Heart left ventricle (tissue), 16 donors: Measurements from ENCODE around the gene ARMC5. TPM values are rescaled to one million over a fixed set of nuclear protein-coding genes. Genes with fewer than 3 reads are reported as not detected.

Source experiments
- ATAC-seq, 4 donors: fragments of 200-7000 bp; cut with Tn5 transposase; one replicate each; pipeline ENCODE4 v1.9.1; 2020 to 2022; ENCODE audit warnings: moderate library complexity in 4 of 4, mild to moderate bottlenecking in 3 of 4, moderate number of reproducible peaks in 1 of 4
- DNase-seq, 5 donors: peaks; one replicate each; pipeline ENCODE4 v3.0.0-alpha.2; 2020
- H3K27ac ChIP-seq, 12 donors: fragments of 200-600 bp; sonication (generic) in 4 of 12; one replicate each; pipeline versions ENCODE4 v1.5.0 to v1.8.0; 2016 to 2022; ENCODE audit warnings: mild to moderate bottlenecking in 2 of 12
- H3K27me3 ChIP-seq, 9 donors: fragments of 200-600 bp; sonication (generic) in 2 of 9; one replicate each; pipeline versions ENCODE4 v1.5.1 to v1.8.0; 2016 to 2022; ENCODE audit warnings: mild to moderate bottlenecking in 3 of 9
- H3K36me3 ChIP-seq, 9 donors: fragments of 200-600 bp; sonication (generic) in 2 of 9; one replicate each; pipeline versions ENCODE4 v1.5.0 to v1.8.0; 2018 to 2022; ENCODE audit warnings: mild to moderate bottlenecking in 2 of 9
- H3K4me1 ChIP-seq, 12 donors: fragments of 200-600 bp; sonication (generic) in 4 of 12; one replicate each; pipeline versions ENCODE4 v1.5.0 to v1.8.0; 2016 to 2022; ENCODE audit warnings: mild to moderate bottlenecking in 3 of 12
- H3K4me3 ChIP-seq, 12 donors: fragments of 200-600 bp; sonication (generic) in 4 of 12; one replicate each; pipeline versions ENCODE4 v1.5.0 to v1.8.0; 2017 to 2022; ENCODE audit warnings: mild to moderate bottlenecking in 9 of 12, moderate library complexity in 4 of 12
- H3K9me3 ChIP-seq, 12 donors: fragments of 200-600 bp; sonication (generic) in 4 of 12; one replicate each; pipeline versions ENCODE4 v1.5.0 to v1.8.0; 2016 to 2022; ENCODE audit warnings: mild to moderate bottlenecking in 1 of 12
- CTCF ChIP-seq, 12 donors: fragments of 200-600 bp; sonication (generic) in 4 of 12; IDR thresholded peaks; one replicate each; pipeline versions ENCODE4 v1.5.0 to v1.8.0; 2018 to 2022; ENCODE audit warnings: antibody characterized with exemption in 12 of 12, mild to moderate bottlenecking in 5 of 12
- POLR2A ChIP-seq, 2 donors: fragments of 450-650 bp; IDR thresholded peaks; one replicate each; pipeline ENCODE4 v1.6.1; 2017; ENCODE audit warnings: antibody characterized with exemption in 2 of 2, mild to moderate bottlenecking in 2 of 2, moderate library complexity in 2 of 2
- WGBS, 4 donors: extraction: QIAGEN DNeasy Blood & Tissue Kit in 2 of 4; methylation state at CpG; one replicate each; pipeline versions ENCODE4 v1.1.5 to v1.1.7; 2013 to 2018; 5-methylcytosine and 5-hydroxymethylcytosine counted together
- intact Hi-C, 10 donors: fragments of 100-400 bp; cut with DNase I; formaldehyde crosslinking; loops; one replicate each; pipeline versions ENCODE4 v1.11.1 to v1.14.2; 2022
- polyA plus RNA-seq, 2 donors: library from polyadenylated mRNA; stranded (reverse); fragments of 200-250 nt; gene quantifications; one replicate each; pipeline ENCODE4 v1.2.3, GENCODE V29; 2013
- total RNA-seq, 9 donors: library from RNA; depleted of rRNA in 2 of 9; stranded (reverse); fragments of >200 nt in 2 of 9; fragmentation: NEBNext Ultra II Directional in 3 of 9; extraction: Animal tissue kit (Norgen Biotek cat#: 25700) in 3 of 9; gene quantifications; one replicate each; pipeline versions ENCODE4 v1.1.0 to v1.2.4, GENCODE V29; 2016 to 2023
- donor health status: ischemic (EF 13 %, LVEDD 7.1; RV severe dilation, severe dysfunction).
- donor health status: healthy with polysubstance abuse.
- donor health status: DM: no; HTN: yes; CAD: no.
- donor health status: DM: no; HTN: no; CAD: no.
- donor health status: ischemic (EF 25% LVEDD 6.9; RV normal size, moderate dysfunction).
- donor health status: ischemic (EF 25% LVEDD 5.7; RV mildly dilated, moderate dysfunction).
- donor health status: healthy.
- donor health status: DM: yes; HTN: yes; CAD: no.
- donor health status: ischemic (EF 35%, LVEDD 5.7; RV mildly dilated, moderate dysfunction).
- donor health status: nonischemic (EF 11% LVEDD 7.7; RV severe dilation, severe dysfunction).
- donor health status: DM: yes; HTN: yes; CAD: no.
- donor health status: PGD.
- donor health status: ischemic (EF 29% LVEDD 5.4; RV normal size, mild dysfunction).
- donor health status: nonischemic (EF 23%, LVEDD 6.1; RV moderate dilation, normal function).

ARMC5 gene
- total and polyA plus RNA-seq, 11 donors: 4.1 to 9.2 (median 6.6) TPM

DNA sequence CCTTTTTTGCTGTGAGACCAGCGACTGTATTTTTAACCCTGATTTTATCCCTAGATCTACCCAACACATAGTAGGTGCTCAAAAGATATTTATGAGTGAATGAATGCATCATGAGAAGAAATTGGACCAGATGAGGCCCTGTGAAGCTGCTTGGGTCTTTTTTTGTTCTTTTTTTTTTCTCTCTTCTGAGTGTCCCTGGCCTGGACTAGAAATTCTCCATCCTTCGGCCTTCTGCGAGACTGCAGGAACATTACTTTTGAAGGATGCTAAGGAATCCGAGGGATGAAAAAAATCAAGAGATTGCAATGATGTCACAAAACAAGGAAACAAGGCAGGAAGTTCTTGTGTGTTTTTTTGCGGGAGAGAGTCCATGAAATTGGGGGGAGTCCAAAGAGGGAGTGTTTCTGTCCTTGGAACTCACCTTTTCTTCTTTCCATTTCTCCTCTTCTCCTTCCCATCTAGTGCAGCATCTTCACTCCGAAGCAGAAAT, 49.5 kb downstream of the ARMC5 start:
- Histone ChIP-seq H3K27ac (peak overlapping the region; percentile 82 to 98 (median 94)), H3K27me3 (no peaks in the 10 kb centered on the region), H3K9me3 (no peaks in the 10 kb centered on the region), H3K36me3 (peaks cover 0 to 16% (median 8%) of the 10 kb centered on the region in 9 donors), H3K4me1 (peaks cover 4 to 54% (median 45%) of the 10 kb centered on the region in 12 donors), H3K4me3 (peak overlapping the region; percentile 73 to 100 (median 86))
- WGBS, 4 donors: 10 to 14% (median 12%) methylated on average over 6 of the region's 6 CpGs
- DNase-seq (no peak), ATAC-seq (peak in 2 of 4 donors; percentile 4 to 6)
- intact Hi-C loops: loop anchor here in 6 of 10 donors (1.0 to 10.0 kb wide), 9 partner anchors 36 to 366 kb away; partner anchors contain the start of genes ARMC5 (in 3 of the 6), TGFB1I1 (in 3 of the 6) and ZNF267 (in 2 of the 6)
- TF ChIP-seq POLR2A (IDR thresholded peaks at IDR 0.05) (no peak), CTCF (IDR thresholded peaks at IDR 0.05) (no peak)

GRCh38 chr16:31513126-31513525, 53.8 kb downstream of the ARMC5 start:
- ATAC-seq (no peak), DNase-seq (no peak)
- TF ChIP-seq CTCF (IDR thresholded peaks at IDR 0.05): no peak
- no peak for TF ChIP-seq POLR2A (IDR thresholded peaks at IDR 0.05)
- Histone ChIP-seq H3K27me3 (no peaks in the 10 kb centered on the region), H3K4me3 (no peak overlapping the region), H3K27ac (no peak overlapping the region), H3K36me3 (no peaks in the 10 kb centered on the region), H3K4me1 (peaks cover 0 to 15% (median 9%) of the 10 kb centered on the region in 12 donors), H3K9me3 (no peaks in the 10 kb centered on the region)
- WGBS, 4 donors: 66 to 77% (median 73%) methylated on average over 6 of the region's 6 CpGs
- intact Hi-C loops: no loop called here

DNA sequence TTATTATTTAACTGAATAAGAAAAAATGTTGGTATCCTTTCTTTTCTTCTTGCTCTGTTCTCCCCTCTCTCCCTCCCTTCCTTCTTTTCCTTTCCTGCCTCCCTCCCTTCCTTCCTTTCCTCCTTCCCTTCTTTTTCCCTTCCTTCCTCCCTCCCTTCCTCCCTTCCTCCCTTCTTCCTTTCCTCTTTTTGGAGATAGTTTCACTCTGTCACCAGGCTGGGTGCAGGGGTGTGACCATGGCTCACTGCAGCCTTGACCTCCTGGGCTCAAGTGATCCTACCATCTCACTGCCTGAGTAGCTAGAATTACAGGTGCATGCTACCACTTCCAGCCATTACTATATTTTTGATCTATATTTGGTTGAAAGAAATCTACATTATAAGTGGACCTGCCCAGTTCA, 54.6 kb downstream of the ARMC5 start:
- intact Hi-C loops: no loop called here
- H3K27me3 ChIP-seq: no peaks in the 10 kb centered on the region
- H3K36me3 ChIP-seq: no peaks in the 10 kb centered on the region
- no peak overlapping the region for H3K4me3 ChIP-seq
- no peak for DNase-seq
- TF ChIP-seq CTCF (IDR thresholded peaks at IDR 0.05): no peak
- no peak for TF ChIP-seq POLR2A (IDR thresholded peaks at IDR 0.05)
- no peak for ATAC-seq
- peaks cover 0 to 14% (median 9%) of the 10 kb centered on the region in 12 donors for H3K4me1 ChIP-seq
- H3K27ac ChIP-seq: no peak overlapping the region
- no peaks in the 10 kb centered on the region for H3K9me3 ChIP-seq

Other genes starting within 250 kb of the ARMC5 start
- 1 to 10 TPM in 8 of 9 donors, under 1 TPM in 1; 0.32 to 3.4 (median 1.6) TPM for gene TRIM72, start 245.4 kb upstream of the ARMC5 start, total RNA-seq
- gene TRIM72, start 245.4 kb upstream of the ARMC5 start, polyA plus RNA-seq: 1 to 10 TPM; 1.0 to 1.2 TPM
- gene PYDC1, start 242.4 kb upstream of the ARMC5 start, total RNA-seq: not detected
- not detected for gene PYDC1, start 242.4 kb upstream of the ARMC5 start, polyA plus RNA-seq
- 10 to 100 TPM in 2 of 9 donors, 1 to 10 TPM in 7; 1.9 to 48.7 (median 4.9) TPM for gene ITGAM, start 199.5 kb upstream of the ARMC5 start, total RNA-seq
- 1 to 10 TPM; 2.5 to 2.6 TPM for gene ITGAM, start 199.5 kb upstream of the ARMC5 start, polyA plus RNA-seq
- gene ITGAX, start 104.3 kb upstream of the ARMC5 start, total RNA-seq: 10 to 100 TPM in 2 of 9 donors, 1 to 10 TPM in 6, under 1 TPM in 1; 0.73 to 52.7 (median 2.0) TPM
- gene ITGAX, start 104.3 kb upstream of the ARMC5 start, polyA plus RNA-seq: 1 to 10 TPM; 2.0 to 2.2 TPM
- under 1 TPM in 2 of 9 donors, not detected in 7; 0.41 to 0.80 TPM for gene ITGAD, start 66.2 kb upstream of the ARMC5 start, total RNA-seq
- gene ITGAD, start 66.2 kb upstream of the ARMC5 start, polyA plus RNA-seq: not detected
- 1,000 to 10,000 TPM in 7 of 9 donors, 100 to 1,000 TPM in 2; 393 to 1,682 (median 1,115) TPM for gene COX6A2, start 31.1 kb upstream of the ARMC5 start, total RNA-seq
- gene COX6A2, start 31.1 kb upstream of the ARMC5 start, polyA plus RNA-seq: over 10,000 TPM in 1 of 2 donors, 1,000 to 10,000 TPM in 1; 1,628 to 10,029 TPM
- gene ZNF843, start 16.7 kb upstream of the ARMC5 start, total RNA-seq: 1 to 10 TPM; 1.0 to 4.7 (median 2.5) TPM
- gene ZNF843, start 16.7 kb upstream of the ARMC5 start, polyA plus RNA-seq: 1 to 10 TPM in 1 of 2 donors, under 1 TPM in 1; 0.43 to 1.2 TPM
- gene TGFB1I1, start 12.7 kb downstream of the ARMC5 start, total RNA-seq: 10 to 100 TPM; 12.9 to 37.7 (median 19.5) TPM
- gene TGFB1I1, start 12.7 kb downstream of the ARMC5 start, polyA plus RNA-seq: 10 to 100 TPM; 14.1 to 29.5 TPM
- gene SLC5A2, start 23.6 kb downstream of the ARMC5 start, total RNA-seq: not detected
- under 1 TPM; 0.08 to 0.76 TPM for gene SLC5A2, start 23.6 kb downstream of the ARMC5 start, polyA plus RNA-seq
- gene RUSF1, start 48.9 kb downstream of the ARMC5 start, total RNA-seq: 10 to 100 TPM; 17.8 to 32.5 (median 21.2) TPM
- 10 to 100 TPM; 25.3 to 30.9 TPM for gene RUSF1, start 48.9 kb downstream of the ARMC5 start, polyA plus RNA-seq
- gene AHSP, start 68.4 kb downstream of the ARMC5 start, total RNA-seq: 1 to 10 TPM in 1 of 9 donors, not detected in 8; 2.2 TPM
- gene AHSP, start 68.4 kb downstream of the ARMC5 start, polyA plus RNA-seq: not detected